Measurements from ENCODE around the gene EDA. TPM values are rescaled to one million over a fixed set of nuclear protein-coding genes. Genes with fewer than 3 reads are reported as not detected.

EDA gene
- total RNA-seq, 2 donors from 2014 or later, result 8.1 to 10.1 TPM

- Histone ChIP-seq H3K4me3 (no peak overlapping the region), H3K9me3 (no peaks in the 10 kb centered on the region), H3K36me3 (no peaks in the 10 kb centered on the region), H3K27ac (no peak overlapping the region), H3K27me3 (replicated peaks; ENCODE audit: insufficient read depth) (no peaks in the 10 kb centered on the region), H3K4me1 (replicated peaks) (no peaks in the 10 kb centered on the region)
- TF ChIP-seq POLR2A (IDR thresholded peaks at IDR 0.05), result no peak
- WGBS, result 91% methylated on average over 2 of the region's 2 CpGs
- intact Hi-C loops (cut with DNase I), result no loop called here
- DNase-seq (ENCODE audit: low spot score), result no peak
These were observed 400.6 kb downstream of the EDA start for GRCh38 chrX:70016513-70016912.

- TF ChIP-seq POLR2AphosphoS5 (IDR thresholded peaks at IDR 0.05) (no peak), POLR2A (IDR thresholded peaks at IDR 0.05) (no peak), CTCF (IDR thresholded peaks at IDR 0.05) (no peak)
- Histone ChIP-seq H3K36me3 (no peaks in the 10 kb centered on the region), H3K27me3 (replicated peaks; ENCODE audit: insufficient read depth) (no peaks in the 10 kb centered on the region), H3K4me3 (no peak overlapping the region), H3K4me1 (replicated peaks) (no peaks in the 10 kb centered on the region), H3K27ac (no peak overlapping the region), H3K9me3 (no peaks in the 10 kb centered on the region)
- WGBS, result 74% methylated on average over 4 of the region's 4 CpGs
- DNase-seq (ENCODE audit: low spot score), result no peak
- intact Hi-C loops (cut with DNase I), result no loop called here
These were observed 406.7 kb downstream of the EDA start for GRCh38 chrX:70022616-70023015.

- no peak overlapping the region for H3K27ac ChIP-seq
- WGBS, result 0% methylated on average over 1 of the region's 1 CpG
- no peak for DNase-seq (ENCODE audit: low spot score)
- no peaks in the 10 kb centered on the region for H3K9me3 ChIP-seq
- intact Hi-C loops (cut with DNase I), result no loop called here
- H3K27me3 ChIP-seq (replicated peaks; ENCODE audit: insufficient read depth), result no peaks in the 10 kb centered on the region
- no peak overlapping the region for H3K4me3 ChIP-seq
- TF ChIP-seq POLR2A (IDR thresholded peaks at IDR 0.05) (no peak), CTCF (IDR thresholded peaks at IDR 0.05) (no peak)
- H3K36me3 ChIP-seq, result no peaks in the 10 kb centered on the region
- H3K4me1 ChIP-seq (replicated peaks), result no peaks in the 10 kb centered on the region
These were observed 409.6 kb downstream of the EDA start for GRCh38 chrX:70025464-70025863.

GRCh38 chrX:70026112-70026850 lies 410.4 kb downstream of the EDA start:
- no peak overlapping the region for H3K4me3 ChIP-seq
- no peaks in the 10 kb centered on the region for H3K27me3 ChIP-seq (replicated peaks; ENCODE audit: insufficient read depth)
- no peaks in the 10 kb centered on the region for H3K36me3 ChIP-seq
- H3K9me3 ChIP-seq, result no peaks in the 10 kb centered on the region
- intact Hi-C loops (cut with DNase I), result no loop called here
- no peak for DNase-seq (ENCODE audit: low spot score)
- H3K4me1 ChIP-seq (replicated peaks), result no peaks in the 10 kb centered on the region
- 81% methylated on average over 1 of the region's 1 CpG for WGBS
- no peak overlapping the region for H3K27ac ChIP-seq
- TF ChIP-seq POLR2AphosphoS5 (IDR thresholded peaks at IDR 0.05) (no peak), POLR2A (IDR thresholded peaks at IDR 0.05) (no peak), CTCF (IDR thresholded peaks at IDR 0.05) (no peak)

GRCh38 chrX:70026851-70027200 lies 410.9 kb downstream of the EDA start:
- H3K4me3 ChIP-seq, result no peak overlapping the region
- no peaks in the 10 kb centered on the region for H3K9me3 ChIP-seq
- intact Hi-C loops (cut with DNase I), result no loop called here
- WGBS, result 58% methylated on average over 4 of the region's 4 CpGs
- H3K27ac ChIP-seq, result no peak overlapping the region
- H3K36me3 ChIP-seq, result no peaks in the 10 kb centered on the region
- TF ChIP-seq POLR2A (IDR thresholded peaks at IDR 0.05) (no peak), CTCF (IDR thresholded peaks at IDR 0.05) (no peak), POLR2AphosphoS5 (IDR thresholded peaks at IDR 0.05) (no peak)
- no peaks in the 10 kb centered on the region for H3K27me3 ChIP-seq (replicated peaks; ENCODE audit: insufficient read depth)
- no peak for DNase-seq (ENCODE audit: low spot score)
- H3K4me1 ChIP-seq (replicated peaks), result no peaks in the 10 kb centered on the region
